HCT116 (cell line): Measurements from ENCODE around the gene SNX8. TPM values are rescaled to one million over a fixed set of nuclear protein-coding genes. Genes with fewer than 3 reads are reported as not detected.

Source experiments
- ATAC-seq: fragments of 200-7000 bp; cut with Tn5 transposase; 2 replicates; pipeline ENCODE4 v1.9.1; 2020; ENCODE audit warnings: mild to moderate bottlenecking, moderate library complexity
- BruUV-seq: library from RNA; stranded (reverse); fragments of 400-500 nt; replicated peaks from 2 replicates; lab custom pipeline; 2021; lab: Mats Ljungman, UMichigan
- CTCF ChIA-PET: fragments of 300-600 bp; sonication (Branson Sonifier 250); formaldehyde crosslinking; loops from one replicate; lab custom pipeline; 2021; ENCODE audit warnings: antibody characterized with exemption; lab: Charles Lee
- POLR2A ChIA-PET: fragments of 300-600, 350-600 bp; sonication (Branson Sonifier 250); formaldehyde crosslinking; loops from one replicate; lab custom pipeline; 2021; ENCODE audit warnings: antibody characterized with exemption; lab: Charles Lee
- RAD21 ChIA-PET, 2 experiments: fragments of 300-600 bp; sonication (Branson Sonifier 250); formaldehyde crosslinking; loops; one replicate each; lab custom pipeline; 2023; ENCODE audit warnings: low total read pairs in 2 of 2; ENCODE audit not compliant: uncharacterized antibody in 2 of 2, unreplicated experiment in 2 of 2, low non-redundant PET in 1 of 2; lab: Charles Lee
- DNase-seq: peaks from one replicate; pipeline ENCODE4 v3.0.0-alpha.2; 2010; ENCODE audit warnings: low read depth, low spot score
- H2AFZ ChIP-seq: fragments of 200-600 bp; shearing (Covaris generic), sonication (generic); 2 replicates; pipeline ENCODE4 v1.6.1; 2017; ENCODE audit warnings: low read depth, mixed run types, mixed read lengths, antibody characterized with exemption, low read length; ENCODE audit not compliant: poor library complexity, severe bottlenecking
- H3K27ac ChIP-seq: 2 replicates; pipeline ENCODE4 v1.5.1; 2012; ENCODE audit warnings: low read depth, low read length
- H3K27me3 ChIP-seq: fragments of 200-600 bp; sonication (generic); 2 replicates; pipeline ENCODE4 v1.6.1; 2016; ENCODE audit warnings: mixed run types, low read length, mixed read lengths; ENCODE audit not compliant: insufficient read depth
- H3K36me3 ChIP-seq, 2 experiments: fragments of 200-500 bp in 1 of 2; fragments of 200-600 bp in 1 of 2; sonication (Bioruptor generic) in 1 of 2; sonication (generic) in 1 of 2; 2 replicates each; pipeline versions ENCODE4 v1.5.1 to v1.6.1; 2014 to 2016; ENCODE audit warnings: low read length in 2 of 2, inconsistent platforms in 1 of 2, mixed read lengths in 1 of 2, mixed run types in 1 of 2; ENCODE audit not compliant: insufficient read depth in 2 of 2, control insufficient read depth in 1 of 2
- H3K4me1 ChIP-seq, 2 experiments: fragments of 200-600 bp in 1 of 2; sonication (generic) in 1 of 2; 2 replicates each; pipeline versions ENCODE4 v1.5.1 to v1.6.1; 2012 to 2017; ENCODE audit warnings: low read length in 2 of 2, inconsistent platforms in 1 of 2, mild to moderate bottlenecking in 1 of 2, mixed read lengths in 1 of 2, mixed run types in 1 of 2, moderate library complexity in 1 of 2; ENCODE audit not compliant: insufficient read depth in 2 of 2, control insufficient read depth in 1 of 2
- H3K4me2 ChIP-seq: fragments of 200-600 bp; sonication (generic); 2 replicates; pipeline ENCODE4 v1.6.1; 2017; ENCODE audit warnings: mixed run types, low read length, mixed read lengths
- H3K4me3 ChIP-seq, 2 experiments: fragments of 200-600 bp in 1 of 2; sonication (generic) in 1 of 2; replicated peaks in 1 of 2; 2 replicates each; pipeline ENCODE4 v1.5.1; 2011 to 2016; ENCODE audit warnings: low read length in 2 of 2, control low read depth in 1 of 2, low read depth in 1 of 2, mild to moderate bottlenecking in 1 of 2, mixed read lengths in 1 of 2, mixed run types in 1 of 2
- H3K79me2 ChIP-seq: fragments of 200-600 bp; sonication (generic); 2 replicates; pipeline ENCODE4 v1.6.1; 2017; ENCODE audit warnings: mild to moderate bottlenecking, mixed run types, low read length, moderate library complexity, mixed read lengths; ENCODE audit not compliant: insufficient read depth
- H3K9ac ChIP-seq: fragments of 200-600 bp; sonication (generic); 2 replicates; pipeline ENCODE4 v1.6.1; 2016; ENCODE audit warnings: low read length, mixed read lengths
- H3K9me2 ChIP-seq: fragments of 200-600 bp; sonication (generic), shearing (Covaris generic); 2 replicates; pipeline ENCODE4 v1.6.1; 2017; ENCODE audit warnings: mixed run types, mild to moderate bottlenecking, moderate library complexity; ENCODE audit not compliant: insufficient read depth
- H3K9me3 ChIP-seq, 2 experiments: fragments of 200-500 bp in 1 of 2; fragments of 200-600 bp in 1 of 2; sonication (Bioruptor generic) in 1 of 2; sonication (generic) in 1 of 2; 2 replicates each; pipeline ENCODE4 v1.6.1; 2014 to 2017; ENCODE audit warnings: low read length in 2 of 2, mixed read lengths in 2 of 2, inconsistent platforms in 1 of 2, low read depth in 1 of 2, mild to moderate bottlenecking in 1 of 2, mixed run types in 1 of 2, moderate library complexity in 1 of 2; ENCODE audit not compliant: control insufficient read depth in 1 of 2, insufficient read depth in 1 of 2
- H4K20me1 ChIP-seq: fragments of 200-600 bp; sonication (generic), shearing (Covaris generic); 2 replicates; pipeline ENCODE4 v1.6.1; 2017; ENCODE audit warnings: mixed run types, mild to moderate bottlenecking, moderate library complexity; ENCODE audit not compliant: insufficient read depth
- CBX3 ChIP-seq: IDR thresholded peaks from 2 replicates; pipeline ENCODE4 v1.6.1; 2012; ENCODE audit warnings: low read depth
- EGR1 ChIP-seq: IDR thresholded peaks from 2 replicates; pipeline ENCODE4 v1.6.1; 2012; ENCODE audit warnings: low read depth
- EZH2 ChIP-seq: fragments of 200-600 bp; sonication (generic); IDR thresholded peaks from 2 replicates; pipeline ENCODE4 v1.6.1; 2017; ENCODE audit warnings: antibody characterized with exemption, mixed run types
- EZH2phosphoT487 ChIP-seq: fragments of 200-600 bp; IDR thresholded peaks from 2 replicates; pipeline ENCODE4 v1.6.1; 2018; ENCODE audit warnings: antibody characterized with exemption, borderline replicate concordance
- JUND ChIP-seq: IDR thresholded peaks from 2 replicates; pipeline ENCODE4 v1.6.1; 2012
- POLR2A ChIP-seq: IDR thresholded peaks from 2 replicates; pipeline ENCODE4 v1.7.0; 2011; ENCODE audit warnings: borderline replicate concordance; ENCODE audit not compliant: insufficient read depth, insufficient read length; ENCODE audit errors: extremely low read depth
- SIN3A ChIP-seq: IDR thresholded peaks from 2 replicates; pipeline ENCODE4 v1.6.1; 2012; ENCODE audit warnings: low read depth
- TCF7L2 ChIP-seq: IDR thresholded peaks from 2 replicates; pipeline ENCODE4 v1.7.0; 2011; ENCODE audit warnings: borderline replicate concordance, inconsistent platforms; ENCODE audit not compliant: insufficient read depth, insufficient read length; ENCODE audit errors: extremely low read depth
- YY1 ChIP-seq: IDR thresholded peaks from 2 replicates; pipeline ENCODE4 v1.6.1; 2011; ENCODE audit warnings: low read length, low read depth, moderate library complexity, mild to moderate bottlenecking; ENCODE audit not compliant: insufficient replicate concordance; ENCODE audit errors: extremely low read depth
- ZFX ChIP-seq: fragments of 450-650 bp; IDR thresholded peaks from 2 replicates; pipeline ENCODE4 v1.6.1; 2017
- ZNF274 ChIP-seq: fragments of 200-500 bp; sonication (Bioruptor generic); IDR thresholded peaks from 2 replicates; pipeline ENCODE4 v1.6.1; 2014; ENCODE audit warnings: mild to moderate bottlenecking, low read depth, low read length, inconsistent platforms
- intact Hi-C: fragments of 100-400 bp; cut with micrococcal nuclease; formaldehyde crosslinking; loops from 2 replicates; pipeline ENCODE4 v1.10.0; 2022
- total RNA-seq: library from RNA; stranded (reverse); gene quantifications from one replicate; pipeline ENCODE4 v1.2.1, GENCODE V29; 2021; ENCODE audit not compliant: unreplicated experiment
- TF ChIP-seq, protein P1 (sequence below): IDR thresholded peaks from 2 replicates; pipeline ENCODE4 v1.6.1; 2012
- TF ChIP-seq, protein P2 (sequence below), 3 experiments: fragments of 200-600 bp in 1 of 3; sonication (generic) in 1 of 3; IDR thresholded peaks in 2 of 3; conservative IDR thresholded peaks in 1 of 3; 2 replicates each; pipeline ENCODE4 v1.5.1; 2012 to 2017; ENCODE audit warnings: low read depth in 2 of 3, low read length in 2 of 3, antibody characterized with exemption in 1 of 3, borderline replicate concordance in 1 of 3, control low read depth in 1 of 3, mild to moderate bottlenecking in 1 of 3, mixed read lengths in 1 of 3, mixed run types in 1 of 3, moderate library complexity in 1 of 3; ENCODE audit not compliant: insufficient read depth in 1 of 3
- TF ChIP-seq, protein P3 (sequence below): IDR thresholded peaks from 2 replicates; pipeline ENCODE4 v1.6.1; 2011; ENCODE audit warnings: mild to moderate bottlenecking, low read length, moderate library complexity; ENCODE audit not compliant: insufficient replicate concordance; ENCODE audit errors: extremely low read depth
- TF ChIP-seq, protein P4 (sequence below): IDR thresholded peaks from 2 replicates; pipeline ENCODE4 v1.6.1; 2012; ENCODE audit warnings: low read depth

SNX8 gene
- total RNA-seq, 1 experiment from 2014 or later = 41.7 TPM

DNA sequence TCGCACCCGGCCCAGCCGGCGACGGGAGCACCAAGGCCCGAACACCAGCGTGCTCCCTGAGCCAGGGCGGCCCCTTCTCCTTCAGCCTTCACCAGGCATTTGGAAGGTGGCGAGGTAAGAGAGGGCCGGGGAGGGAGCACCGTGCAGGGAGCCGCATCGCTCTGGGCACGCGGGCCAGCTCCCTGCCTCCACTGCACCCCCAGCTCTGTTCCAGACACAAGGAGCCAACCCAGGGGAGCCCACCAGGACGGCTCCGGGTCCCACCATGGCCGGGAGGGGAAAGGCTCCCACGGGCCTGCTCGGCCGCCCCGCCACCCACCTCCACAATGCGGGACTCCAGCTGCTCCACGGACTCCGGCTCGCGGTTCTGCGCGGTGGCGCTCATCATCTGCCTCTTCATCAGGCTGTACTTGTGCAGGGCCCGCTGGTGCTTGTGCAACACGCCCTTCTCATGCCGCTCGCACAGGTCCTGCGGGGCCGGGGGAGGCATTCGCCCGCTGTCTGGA, 57.1 kb downstream of the SNX8 start:
- peaks cover 6 to 15% of the 10 kb centered on the region in 2 experiments; a peak in 3 of 4 replicates for H3K4me1 ChIP-seq
- no peaks in the 10 kb centered on the region for H3K79me2 ChIP-seq
- H3K36me3 ChIP-seq = no peaks in the 10 kb centered on the region
- no peaks in the 10 kb centered on the region for H4K20me1 ChIP-seq
- POLR2A ChIA-PET = no interaction called here
- RAD21 ChIA-PET = no interaction called here
- no peak overlapping the region for H3K4me2 ChIP-seq
- no peak overlapping the region for H2AFZ ChIP-seq
- intact Hi-C loops = no loop called here
- H3K27ac ChIP-seq = no peak overlapping the region
- DNase-seq = no peak
- CTCF ChIA-PET = no interaction called here
- no peaks in the 10 kb centered on the region for H3K9me2 ChIP-seq
- H3K9me3 ChIP-seq = no peaks in the 10 kb centered on the region
- no TSS peak for BruUV-seq
- H3K4me3 ChIP-seq = no peak overlapping the region
- no peak overlapping the region for H3K9ac ChIP-seq
- H3K27me3 ChIP-seq = no peaks in the 10 kb centered on the region
- TF ChIP-seq POLR2A = no peak
- TF ChIP-seq, protein P1, sequence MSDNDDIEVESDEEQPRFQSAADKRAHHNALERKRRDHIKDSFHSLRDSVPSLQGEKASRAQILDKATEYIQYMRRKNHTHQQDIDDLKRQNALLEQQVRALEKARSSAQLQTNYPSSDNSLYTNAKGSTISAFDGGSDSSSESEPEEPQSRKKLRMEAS = no peak
- TF ChIP-seq, protein P2, sequence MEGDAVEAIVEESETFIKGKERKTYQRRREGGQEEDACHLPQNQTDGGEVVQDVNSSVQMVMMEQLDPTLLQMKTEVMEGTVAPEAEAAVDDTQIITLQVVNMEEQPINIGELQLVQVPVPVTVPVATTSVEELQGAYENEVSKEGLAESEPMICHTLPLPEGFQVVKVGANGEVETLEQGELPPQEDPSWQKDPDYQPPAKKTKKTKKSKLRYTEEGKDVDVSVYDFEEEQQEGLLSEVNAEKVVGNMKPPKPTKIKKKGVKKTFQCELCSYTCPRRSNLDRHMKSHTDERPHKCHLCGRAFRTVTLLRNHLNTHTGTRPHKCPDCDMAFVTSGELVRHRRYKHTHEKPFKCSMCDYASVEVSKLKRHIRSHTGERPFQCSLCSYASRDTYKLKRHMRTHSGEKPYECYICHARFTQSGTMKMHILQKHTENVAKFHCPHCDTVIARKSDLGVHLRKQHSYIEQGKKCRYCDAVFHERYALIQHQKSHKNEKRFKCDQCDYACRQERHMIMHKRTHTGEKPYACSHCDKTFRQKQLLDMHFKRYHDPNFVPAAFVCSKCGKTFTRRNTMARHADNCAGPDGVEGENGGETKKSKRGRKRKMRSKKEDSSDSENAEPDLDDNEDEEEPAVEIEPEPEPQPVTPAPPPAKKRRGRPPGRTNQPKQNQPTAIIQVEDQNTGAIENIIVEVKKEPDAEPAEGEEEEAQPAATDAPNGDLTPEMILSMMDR (IDR thresholded peaks at IDR 0.05 in 2 of 3, conservative IDR thresholded peaks at IDR 0.05 in 1 of 3; ENCODE audit: borderline replicate concordance in 1 of 3, insufficient read depth in 1 of 3, low read depth in 2 of 3, low read length in 2 of 3) = no peak
- TF ChIP-seq, protein P3, sequence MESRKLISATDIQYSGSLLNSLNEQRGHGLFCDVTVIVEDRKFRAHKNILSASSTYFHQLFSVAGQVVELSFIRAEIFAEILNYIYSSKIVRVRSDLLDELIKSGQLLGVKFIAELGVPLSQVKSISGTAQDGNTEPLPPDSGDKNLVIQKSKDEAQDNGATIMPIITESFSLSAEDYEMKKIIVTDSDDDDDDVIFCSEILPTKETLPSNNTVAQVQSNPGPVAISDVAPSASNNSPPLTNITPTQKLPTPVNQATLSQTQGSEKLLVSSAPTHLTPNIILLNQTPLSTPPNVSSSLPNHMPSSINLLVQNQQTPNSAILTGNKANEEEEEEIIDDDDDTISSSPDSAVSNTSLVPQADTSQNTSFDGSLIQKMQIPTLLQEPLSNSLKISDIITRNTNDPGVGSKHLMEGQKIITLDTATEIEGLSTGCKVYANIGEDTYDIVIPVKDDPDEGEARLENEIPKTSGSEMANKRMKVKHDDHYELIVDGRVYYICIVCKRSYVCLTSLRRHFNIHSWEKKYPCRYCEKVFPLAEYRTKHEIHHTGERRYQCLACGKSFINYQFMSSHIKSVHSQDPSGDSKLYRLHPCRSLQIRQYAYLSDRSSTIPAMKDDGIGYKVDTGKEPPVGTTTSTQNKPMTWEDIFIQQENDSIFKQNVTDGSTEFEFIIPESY = no peak
- no peak for TF ChIP-seq ZNF274
- TF ChIP-seq EGR1 = no peak
- TF ChIP-seq SIN3A = no peak
- no peak for TF ChIP-seq EZH2
- TF ChIP-seq CBX3 = no peak
- no peak for TF ChIP-seq TCF7L2
- no peak for TF ChIP-seq JUND
- TF ChIP-seq ZFX = no peak
- no peak for TF ChIP-seq YY1
- TF ChIP-seq EZH2phosphoT487 = no peak
- TF ChIP-seq, protein P4, sequence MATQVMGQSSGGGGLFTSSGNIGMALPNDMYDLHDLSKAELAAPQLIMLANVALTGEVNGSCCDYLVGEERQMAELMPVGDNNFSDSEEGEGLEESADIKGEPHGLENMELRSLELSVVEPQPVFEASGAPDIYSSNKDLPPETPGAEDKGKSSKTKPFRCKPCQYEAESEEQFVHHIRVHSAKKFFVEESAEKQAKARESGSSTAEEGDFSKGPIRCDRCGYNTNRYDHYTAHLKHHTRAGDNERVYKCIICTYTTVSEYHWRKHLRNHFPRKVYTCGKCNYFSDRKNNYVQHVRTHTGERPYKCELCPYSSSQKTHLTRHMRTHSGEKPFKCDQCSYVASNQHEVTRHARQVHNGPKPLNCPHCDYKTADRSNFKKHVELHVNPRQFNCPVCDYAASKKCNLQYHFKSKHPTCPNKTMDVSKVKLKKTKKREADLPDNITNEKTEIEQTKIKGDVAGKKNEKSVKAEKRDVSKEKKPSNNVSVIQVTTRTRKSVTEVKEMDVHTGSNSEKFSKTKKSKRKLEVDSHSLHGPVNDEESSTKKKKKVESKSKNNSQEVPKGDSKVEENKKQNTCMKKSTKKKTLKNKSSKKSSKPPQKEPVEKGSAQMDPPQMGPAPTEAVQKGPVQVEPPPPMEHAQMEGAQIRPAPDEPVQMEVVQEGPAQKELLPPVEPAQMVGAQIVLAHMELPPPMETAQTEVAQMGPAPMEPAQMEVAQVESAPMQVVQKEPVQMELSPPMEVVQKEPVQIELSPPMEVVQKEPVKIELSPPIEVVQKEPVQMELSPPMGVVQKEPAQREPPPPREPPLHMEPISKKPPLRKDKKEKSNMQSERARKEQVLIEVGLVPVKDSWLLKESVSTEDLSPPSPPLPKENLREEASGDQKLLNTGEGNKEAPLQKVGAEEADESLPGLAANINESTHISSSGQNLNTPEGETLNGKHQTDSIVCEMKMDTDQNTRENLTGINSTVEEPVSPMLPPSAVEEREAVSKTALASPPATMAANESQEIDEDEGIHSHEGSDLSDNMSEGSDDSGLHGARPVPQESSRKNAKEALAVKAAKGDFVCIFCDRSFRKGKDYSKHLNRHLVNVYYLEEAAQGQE = no peak
- ATAC-seq = no peak
